Femur (tissue), 1 donor: ENCODE measurements around the gene KANSL1.
A peak's percentile ranks its signal among the peaks of the same experiment; 100 is the strongest.
"Not testable (repeated sequence)": the region's sequence is repeated elsewhere in the genome, so short reads cannot be mapped to it uniquely, and the experiment has no call there.

Experiments used
- DNase-seq: peaks from one replicate; pipeline ENCODE4 v3.0.0-alpha.2; 2017

KANSL1 gene

DNA sequence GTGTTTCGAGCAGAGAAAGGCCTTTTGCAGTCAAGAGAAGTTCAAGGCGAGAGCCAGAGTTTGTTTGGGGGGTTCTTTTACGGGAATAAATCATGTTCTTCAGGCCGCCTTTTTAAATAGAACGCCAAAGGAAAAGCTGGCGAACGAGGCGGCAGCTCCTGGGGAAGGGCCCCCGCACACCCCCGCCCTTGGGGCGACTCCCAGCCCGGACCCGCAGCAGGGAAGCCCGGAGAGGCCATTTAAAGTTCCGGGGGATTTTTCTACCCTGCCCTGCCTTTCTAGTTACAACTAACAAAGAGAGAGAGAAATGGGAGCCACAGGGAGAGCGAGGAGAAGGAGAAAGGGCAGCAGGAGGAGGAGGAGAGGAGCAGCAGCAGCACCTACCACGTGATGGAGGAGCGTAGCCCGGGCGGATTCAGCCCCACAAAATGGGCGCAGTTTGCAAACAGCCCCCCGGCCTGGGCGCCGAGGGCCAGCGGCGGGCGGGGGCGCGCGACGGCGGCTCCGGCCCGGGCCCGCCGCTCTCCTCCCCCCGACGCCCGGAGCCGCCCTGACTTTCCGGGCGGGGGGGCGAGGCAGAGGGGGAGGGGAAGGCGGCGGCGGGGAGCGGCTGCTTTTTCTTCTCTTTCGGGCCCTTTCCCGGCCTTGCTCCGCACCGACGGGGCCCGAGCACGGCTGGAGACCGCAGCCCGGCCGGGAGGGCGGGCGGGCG is 634 bp downstream of the KANSL1 start:
- peak; percentile 81 for DNase-seq

DNA sequence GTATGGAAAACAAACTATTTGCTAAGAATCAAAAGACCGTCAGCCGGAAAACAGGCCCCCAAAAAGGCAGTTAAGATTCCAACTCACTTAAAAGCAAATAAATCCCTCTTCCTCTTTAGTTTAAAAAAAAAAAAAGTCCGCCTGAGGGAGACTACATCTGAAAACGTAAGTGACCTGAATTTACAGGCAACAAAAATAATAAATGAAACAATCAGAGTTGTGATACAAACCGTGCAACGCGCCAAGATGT is 1.1 kb downstream of the KANSL1 start:
- no peak for DNase-seq

DNA sequence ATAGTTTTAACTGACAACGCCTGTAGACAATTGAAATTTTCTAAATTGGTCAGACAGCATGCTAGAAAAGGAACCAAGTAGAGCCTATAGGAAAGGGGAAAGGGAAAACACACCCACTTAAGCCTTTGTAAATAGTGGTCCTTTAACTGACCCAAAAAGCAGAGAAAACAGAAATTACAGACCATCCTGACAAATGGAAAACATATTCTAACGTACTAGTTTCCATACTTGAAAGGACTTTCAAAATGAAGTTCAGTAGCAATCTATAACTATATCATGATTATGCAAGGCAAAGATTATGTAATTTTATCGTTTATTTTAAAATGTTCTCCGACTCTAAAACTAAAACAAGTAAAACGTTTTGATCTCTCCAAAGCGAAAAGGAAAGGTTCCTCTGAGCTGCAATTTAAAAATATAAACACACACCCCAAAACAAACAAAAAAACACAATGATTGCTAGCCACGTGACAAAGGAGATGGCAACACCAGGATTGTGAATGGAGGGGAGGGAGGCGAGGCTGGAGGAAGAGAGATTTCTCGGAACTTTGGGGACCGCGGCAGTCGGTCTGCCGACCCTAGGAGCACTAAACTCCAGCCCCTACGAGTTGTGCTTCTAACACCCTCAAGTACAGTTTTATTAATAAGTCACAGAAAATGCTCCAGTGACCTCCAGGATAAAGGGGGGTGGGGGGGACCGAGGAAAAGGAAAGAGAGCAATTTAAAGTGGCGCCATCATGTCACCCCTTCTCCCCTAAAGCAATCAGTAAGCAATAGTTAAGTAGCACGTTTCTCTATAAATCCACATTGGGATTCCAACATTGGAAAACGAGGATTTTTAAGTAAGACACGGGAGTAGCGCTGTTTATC is 1.7 kb downstream of the KANSL1 start:
- DNase-seq = peak; percentile 41

DNA sequence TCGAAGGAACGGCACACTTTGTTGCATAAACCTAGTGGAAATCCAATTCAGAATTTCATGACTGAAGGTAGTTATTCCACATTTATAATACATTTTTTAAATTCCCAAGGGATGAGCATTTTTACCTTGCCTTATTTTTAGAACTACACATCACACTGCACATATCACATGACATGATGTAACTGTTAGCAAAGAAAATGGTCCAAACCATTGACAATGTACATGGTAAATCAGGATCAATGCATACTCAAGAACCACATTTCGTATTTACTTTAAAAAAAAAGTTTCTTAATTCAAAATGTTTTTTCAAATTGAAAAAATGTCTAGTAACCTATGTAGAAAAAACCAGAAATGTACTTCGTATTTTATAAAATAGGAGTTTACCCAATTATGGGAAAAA is 2.5 kb downstream of the KANSL1 start:
- no peak for DNase-seq

DNA sequence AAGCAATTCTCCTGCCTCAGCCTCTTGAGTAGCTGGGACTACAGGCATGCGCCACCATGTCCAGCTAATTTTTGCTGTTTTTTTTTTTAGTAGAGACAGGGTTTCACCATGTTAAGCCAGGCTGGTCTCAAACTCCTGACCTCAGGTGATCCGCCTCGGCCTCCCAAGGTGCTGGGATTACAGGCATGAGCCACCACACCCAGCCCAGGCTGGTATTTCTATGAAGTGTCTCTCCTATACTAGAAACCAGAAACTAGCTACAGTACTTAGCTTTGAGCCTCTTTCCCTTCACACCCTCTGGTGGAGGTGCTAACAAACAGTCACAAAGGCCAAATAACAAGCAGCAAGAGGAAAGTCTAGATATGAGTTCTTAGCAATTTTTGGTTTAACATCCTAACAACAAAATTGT is 6.4 kb downstream of the KANSL1 start:
- DNase-seq = not testable (repeated sequence)

- DNase-seq = no peak
Measured at GRCh38 chr17:46184696-46185095, 8.5 kb downstream of the KANSL1 start.

- DNase-seq = not testable (repeated sequence)
Measured at GRCh38 chr17:46183383-46183782, 9.8 kb downstream of the KANSL1 start.

DNA sequence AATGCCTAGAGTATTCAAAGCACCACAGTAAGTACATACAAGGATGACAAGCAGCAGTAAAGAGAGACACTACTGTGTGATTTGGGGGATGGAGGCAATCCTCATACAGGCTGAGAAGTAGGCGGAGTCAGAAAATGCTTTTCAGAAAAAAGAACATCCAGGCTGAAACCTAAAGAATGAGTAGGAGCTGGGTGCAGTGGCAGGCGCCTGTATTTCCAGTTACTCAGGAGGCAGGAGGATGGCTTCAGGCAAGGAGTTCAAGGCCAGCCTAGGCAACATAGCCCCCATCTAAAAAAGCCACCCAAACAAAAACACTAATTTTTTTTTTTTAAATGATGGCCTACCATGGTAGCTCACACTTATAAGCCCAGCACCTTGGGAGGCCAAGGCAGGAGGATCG is 10.3 kb downstream of the KANSL1 start:
- no peak for DNase-seq

DNA sequence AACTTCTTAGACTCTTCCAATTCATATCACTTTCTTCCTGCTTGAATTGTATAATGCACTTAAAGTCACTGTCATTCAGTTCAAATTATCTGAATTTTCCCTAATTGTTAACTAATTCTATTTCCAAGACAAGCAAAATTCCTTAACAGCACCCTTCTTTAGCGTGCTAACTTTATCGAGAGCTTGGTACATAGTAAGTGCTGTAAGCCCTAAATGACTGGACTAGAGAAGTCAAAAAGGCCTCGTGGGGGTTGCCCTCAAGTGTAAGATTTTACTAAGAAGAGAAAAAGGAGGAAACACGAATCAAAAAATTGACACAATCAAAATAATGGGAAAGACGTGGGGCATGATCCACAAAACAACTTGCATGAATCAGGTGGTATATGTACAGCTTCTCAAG is 11.3 kb downstream of the KANSL1 start:
- no peak for DNase-seq

DNA sequence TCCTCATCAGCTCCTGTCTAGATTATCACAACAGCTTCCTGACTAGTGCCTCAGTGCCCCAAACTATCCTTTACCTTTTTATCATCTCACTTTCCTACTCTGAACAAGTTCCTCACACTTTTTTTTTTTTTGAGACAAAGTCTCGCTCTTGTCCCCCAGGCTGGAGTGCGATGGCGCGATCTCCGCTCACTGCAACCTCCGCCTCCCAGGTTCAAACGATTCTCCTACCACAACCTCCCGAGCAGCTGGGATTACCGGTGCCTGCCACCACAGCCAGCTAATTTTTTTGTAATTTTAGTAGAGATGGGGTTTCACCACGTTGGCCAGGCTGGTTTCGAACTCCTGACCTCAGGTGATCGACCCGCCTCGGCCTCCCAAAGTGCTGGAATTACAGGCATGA is 11.9 kb downstream of the KANSL1 start:
- DNase-seq = not testable (repeated sequence)

DNA sequence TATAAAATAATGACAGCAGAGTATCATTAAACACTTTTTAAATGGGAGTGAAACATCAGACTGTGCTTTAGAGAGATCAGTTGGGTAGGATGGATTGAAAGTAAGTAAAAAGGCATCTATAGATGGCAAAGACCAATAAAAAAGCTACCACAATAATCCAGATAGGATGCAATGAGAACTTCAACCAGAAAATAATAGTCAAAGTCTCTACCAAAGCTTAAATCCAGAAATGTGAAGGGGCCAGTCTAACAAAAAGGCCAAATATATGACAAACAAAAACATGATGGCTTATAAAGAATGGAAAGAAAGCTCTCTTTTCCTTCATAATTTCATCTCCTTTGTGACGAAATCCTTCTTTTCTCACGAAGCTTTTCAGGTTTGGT is 12.3 kb downstream of the KANSL1 start:
- DNase-seq = no peak

DNA sequence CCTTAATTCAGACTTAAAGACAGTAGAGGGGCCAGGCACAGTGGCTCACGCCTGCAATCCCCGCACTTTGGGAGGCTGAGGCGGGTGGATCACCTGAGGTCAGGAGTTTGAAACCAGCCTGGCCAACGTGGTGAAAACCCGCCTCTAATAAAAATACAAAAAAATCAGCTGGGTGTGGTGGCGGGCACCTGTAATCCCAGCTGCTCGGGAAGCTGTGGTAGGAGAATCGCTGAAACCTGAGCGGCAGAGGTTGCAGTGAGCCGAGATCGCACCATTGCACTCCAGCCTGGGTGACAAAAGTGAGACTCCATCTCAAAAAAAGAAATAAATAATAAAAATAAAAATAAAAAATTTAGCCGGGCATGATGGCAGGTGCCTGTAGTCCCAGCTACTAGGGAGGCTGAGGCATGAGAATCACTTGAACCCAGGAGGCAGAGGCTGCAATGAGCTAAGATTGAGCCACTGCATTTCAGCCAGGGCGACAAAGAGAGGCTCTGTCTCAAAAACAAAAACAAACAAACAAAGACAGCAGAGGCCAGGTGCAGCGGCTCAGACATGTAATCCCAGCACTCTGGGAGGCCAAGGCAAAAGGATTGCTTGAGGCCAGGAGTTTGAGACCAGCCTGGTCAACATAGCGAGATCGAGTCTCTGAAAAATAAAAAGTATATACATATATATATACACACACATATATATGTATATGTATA is 12.9 kb downstream of the KANSL1 start:
- not testable (repeated sequence) for DNase-seq

- no peak for DNase-seq
Measured at GRCh38 chr17:46179375-46179999, 13.7 kb downstream of the KANSL1 start.

DNA sequence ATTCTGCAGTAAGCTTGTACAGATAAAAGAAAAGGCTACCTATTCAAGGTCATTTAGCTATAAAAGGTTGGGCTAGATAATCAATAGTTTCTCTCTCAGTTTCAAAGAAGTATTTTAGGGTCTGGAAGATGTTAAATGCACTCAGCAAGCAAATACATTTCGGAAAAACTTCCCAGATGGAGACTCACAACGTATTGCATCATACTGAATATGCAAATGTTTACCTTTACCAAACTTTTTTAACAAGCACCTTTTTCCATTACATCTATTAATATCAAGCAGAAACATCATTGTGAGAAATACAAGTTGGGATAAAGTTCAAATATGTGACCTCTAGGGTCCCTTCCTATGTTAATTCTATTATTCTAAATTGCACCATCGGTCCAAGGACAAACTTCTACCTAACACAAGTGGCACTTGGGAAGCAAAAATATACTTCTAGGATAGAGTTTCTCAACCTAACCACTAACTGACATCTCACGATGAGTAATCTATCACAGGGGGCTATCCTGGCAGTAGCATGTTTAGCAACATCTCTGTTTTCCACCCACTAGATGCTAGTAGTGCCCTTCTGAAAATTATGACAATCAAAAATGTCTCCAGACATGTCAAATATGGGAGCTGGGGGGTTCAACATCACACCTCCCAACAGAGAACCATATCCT is 14.5 kb downstream of the KANSL1 start:
- no peak for DNase-seq

DNA sequence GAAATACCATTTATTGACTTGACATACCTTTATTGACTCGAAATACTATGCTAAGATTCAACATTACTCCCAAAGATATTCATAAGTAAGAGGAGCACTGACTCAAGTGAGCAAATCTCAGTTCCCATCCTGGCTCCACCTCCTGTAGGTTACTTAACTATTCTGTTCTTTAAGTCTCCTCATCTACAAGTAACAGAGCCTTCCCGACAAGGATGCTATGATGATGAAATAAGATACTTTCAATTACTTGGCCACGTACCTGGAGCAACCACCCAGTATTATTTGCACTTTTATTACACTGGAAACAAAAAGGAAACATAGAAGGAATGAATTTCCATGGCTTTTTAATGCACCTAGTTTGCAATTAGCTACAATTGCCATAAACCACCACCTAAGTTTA is 16.3 kb downstream of the KANSL1 start:
- DNase-seq = no peak

DNA sequence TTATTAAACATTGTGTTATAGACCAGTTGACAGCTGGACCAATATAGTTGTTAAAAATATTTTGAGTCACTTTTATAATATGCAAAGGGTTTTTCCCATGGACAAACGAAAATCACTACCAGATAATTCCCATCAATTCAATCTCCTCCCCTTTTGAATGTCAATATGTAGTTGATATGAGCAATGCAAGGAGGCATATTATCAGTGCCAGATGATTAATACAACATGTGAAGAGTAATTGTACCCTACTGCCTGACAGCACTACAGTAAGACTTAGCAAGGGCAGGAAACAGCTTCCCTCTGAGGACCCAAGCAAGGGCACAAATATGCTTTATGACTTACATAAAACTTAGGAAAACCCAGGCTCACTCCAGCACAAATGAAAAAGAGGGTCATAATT is 17.3 kb downstream of the KANSL1 start:
- no peak for DNase-seq

DNA sequence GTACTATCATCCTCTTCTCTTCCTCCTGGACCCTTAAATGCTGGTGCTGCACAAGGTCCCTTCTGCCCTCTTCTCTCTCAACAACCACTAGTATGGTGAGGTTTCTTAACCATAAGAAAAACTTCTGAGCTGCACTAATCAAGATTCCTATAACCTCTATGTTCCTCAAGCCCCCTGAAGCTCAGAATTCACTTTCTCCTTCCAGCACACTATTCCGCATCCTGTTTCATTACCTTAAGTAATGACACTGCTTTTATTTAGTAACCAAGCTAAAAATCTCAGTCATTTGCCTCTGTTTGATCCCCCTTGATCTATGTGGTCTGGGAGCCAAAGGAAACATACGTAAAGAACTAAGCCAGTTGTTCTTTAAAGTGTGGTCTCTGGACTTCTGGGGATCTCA is 20.1 kb downstream of the KANSL1 start:
- no peak for DNase-seq

DNA sequence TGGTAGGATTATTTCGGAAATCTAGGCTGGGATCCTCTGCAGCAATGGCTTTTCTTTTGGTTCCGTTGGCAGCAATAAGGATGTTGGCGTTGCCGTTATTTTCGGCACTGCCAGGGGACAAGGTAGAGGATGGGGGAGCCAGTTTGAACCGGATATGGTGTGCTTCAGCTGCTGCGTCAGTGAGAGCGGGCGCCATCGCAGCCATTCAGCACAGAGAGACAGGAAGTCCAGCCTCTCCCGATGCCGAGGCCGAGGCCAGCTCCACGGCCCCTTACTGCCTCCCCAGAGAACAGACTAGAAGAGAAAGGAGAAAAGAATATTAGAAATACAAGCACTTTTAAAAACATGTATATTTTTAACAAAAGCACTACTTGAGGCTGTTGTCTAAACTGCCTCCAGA is 21.3 kb downstream of the KANSL1 start:
- no peak for DNase-seq

GRCh38 chr17:46170639-46171429 is 22.4 kb downstream of the KANSL1 start:
- DNase-seq = peak; percentile 26

DNA sequence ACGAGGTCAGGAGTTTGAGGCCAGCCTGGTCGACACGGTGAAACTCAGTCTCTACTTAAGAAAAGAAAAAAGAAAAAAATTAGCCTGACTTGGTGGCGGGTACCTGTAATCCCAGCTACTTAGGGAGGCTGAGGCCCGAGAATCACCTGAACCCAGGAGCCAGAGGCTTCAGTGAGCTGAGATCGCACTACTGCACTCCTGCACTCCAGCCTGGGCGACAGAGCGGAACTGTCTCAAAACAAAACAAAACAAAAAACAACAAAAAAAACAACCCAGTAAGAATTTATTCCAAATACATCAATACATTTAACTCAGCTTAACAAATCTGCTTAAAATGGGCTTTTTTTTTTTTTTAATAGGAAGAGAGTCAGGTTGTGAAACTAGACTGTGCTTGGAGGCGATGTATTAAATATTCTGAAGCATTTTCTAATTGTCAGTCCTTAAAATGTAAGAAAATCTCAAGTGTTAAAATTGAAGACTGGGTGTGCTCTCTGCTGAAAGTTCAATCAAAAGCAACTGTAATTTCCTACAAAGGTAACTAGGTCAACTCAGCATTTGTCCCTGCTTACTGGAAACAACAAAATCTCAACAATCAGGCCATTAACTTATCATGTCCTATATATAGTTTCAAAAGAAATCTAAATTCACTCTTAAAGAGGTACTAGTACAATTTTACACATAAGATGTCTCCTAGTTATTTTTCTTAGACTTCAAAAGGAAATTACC is 23.2 kb downstream of the KANSL1 start:
- DNase-seq = no peak

- no peak for DNase-seq
Measured at GRCh38 chr17:46167826-46168569, 25.2 kb downstream of the KANSL1 start.
